Hematopoietic multipotent progenitor cell (in vitro differentiated cells): ENCODE data around the gene NPB. TPM values are rescaled to one million over a fixed set of nuclear protein-coding genes. Genes with fewer than 3 reads are reported as not detected.
"Not testable (repeated sequence)": the region's sequence is repeated elsewhere in the genome, so short reads cannot be mapped to it uniquely, and the experiment has no call there.

Source experiments
- DNase-seq, 3 donors: peaks; one replicate each; pipeline ENCODE4 v3.0.0-alpha.2; 2011 to 2015; ENCODE audit warnings: low read depth in 2 of 3, low spot score in 2 of 3
- total RNA-seq: library from RNA; depleted of rRNA; stranded (reverse); fragments of >200 nt; gene quantifications from one replicate; pipeline ENCODE4 v1.2.3, GENCODE V29; 2012

NPB gene
- total RNA-seq, 1 donor: 0.54 TPM

- no peak for DNase-seq
Measured at GRCh38 chr17:81910840-81911276, 8.8 kb downstream of the NPB start.

DNA sequence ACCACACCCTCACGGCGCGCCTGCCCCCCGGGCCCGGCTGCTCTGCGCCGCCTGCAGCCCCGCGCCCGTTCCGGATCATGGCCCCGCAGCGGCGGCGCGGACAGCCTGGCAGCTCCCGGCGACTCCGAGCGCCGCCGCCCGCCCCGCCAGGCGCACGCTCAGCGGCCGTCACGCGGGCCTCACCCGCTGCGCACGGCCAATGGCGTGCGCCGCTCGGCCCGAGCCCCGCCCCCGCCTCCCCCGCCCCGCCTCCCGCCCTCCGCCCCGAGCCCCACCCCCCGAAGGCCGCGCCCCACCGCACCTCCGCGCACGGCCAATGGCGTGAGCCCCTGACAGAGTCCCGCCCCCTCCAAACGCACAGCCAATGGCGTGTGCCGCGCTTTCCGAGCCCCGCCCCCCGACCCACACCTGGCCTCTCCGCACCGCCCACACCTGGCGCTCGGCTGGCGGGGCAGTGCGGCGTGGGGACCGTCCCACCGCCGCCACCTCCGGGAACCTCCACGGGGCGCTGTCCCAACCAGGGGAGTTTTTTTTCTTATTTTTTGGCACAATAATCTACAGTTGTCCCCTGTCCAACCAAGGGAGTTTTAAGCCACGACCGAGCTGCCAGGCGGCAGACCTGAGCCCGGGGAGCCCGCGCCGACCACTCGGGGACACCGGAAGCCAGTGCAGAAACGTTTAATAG lies 9.4 kb downstream of the NPB start, which contains the start of gene PCYT2:
Gene PCYT2, minus strand, starts transcription at position 123 of the 685 bp plus-strand sequence. Its CDS starts 44 bp downstream, at position 79.
- DNase-seq: peak; percentile 82 to 91 (median 88)

DNA sequence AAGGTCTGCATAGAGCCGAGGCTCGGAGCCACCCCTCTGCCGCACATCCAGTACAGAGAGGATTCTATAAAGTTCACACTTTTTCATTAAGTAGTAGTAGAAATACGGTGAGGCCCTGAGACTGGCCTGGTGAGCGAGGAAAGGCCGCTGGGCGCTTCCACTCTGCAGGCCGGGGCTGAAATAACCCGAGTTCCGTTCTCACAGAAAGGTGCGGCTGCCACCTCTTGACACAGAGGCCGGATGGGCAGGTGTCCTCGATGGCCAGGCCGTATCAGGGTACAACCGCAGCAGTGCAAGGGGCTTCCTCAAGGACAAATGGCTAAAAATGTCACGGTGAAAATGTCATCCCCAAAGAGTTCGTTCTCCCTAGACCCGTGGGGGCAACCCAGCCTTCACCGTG lies 9.9 kb downstream of the NPB start:
- DNase-seq: no peak

DNA sequence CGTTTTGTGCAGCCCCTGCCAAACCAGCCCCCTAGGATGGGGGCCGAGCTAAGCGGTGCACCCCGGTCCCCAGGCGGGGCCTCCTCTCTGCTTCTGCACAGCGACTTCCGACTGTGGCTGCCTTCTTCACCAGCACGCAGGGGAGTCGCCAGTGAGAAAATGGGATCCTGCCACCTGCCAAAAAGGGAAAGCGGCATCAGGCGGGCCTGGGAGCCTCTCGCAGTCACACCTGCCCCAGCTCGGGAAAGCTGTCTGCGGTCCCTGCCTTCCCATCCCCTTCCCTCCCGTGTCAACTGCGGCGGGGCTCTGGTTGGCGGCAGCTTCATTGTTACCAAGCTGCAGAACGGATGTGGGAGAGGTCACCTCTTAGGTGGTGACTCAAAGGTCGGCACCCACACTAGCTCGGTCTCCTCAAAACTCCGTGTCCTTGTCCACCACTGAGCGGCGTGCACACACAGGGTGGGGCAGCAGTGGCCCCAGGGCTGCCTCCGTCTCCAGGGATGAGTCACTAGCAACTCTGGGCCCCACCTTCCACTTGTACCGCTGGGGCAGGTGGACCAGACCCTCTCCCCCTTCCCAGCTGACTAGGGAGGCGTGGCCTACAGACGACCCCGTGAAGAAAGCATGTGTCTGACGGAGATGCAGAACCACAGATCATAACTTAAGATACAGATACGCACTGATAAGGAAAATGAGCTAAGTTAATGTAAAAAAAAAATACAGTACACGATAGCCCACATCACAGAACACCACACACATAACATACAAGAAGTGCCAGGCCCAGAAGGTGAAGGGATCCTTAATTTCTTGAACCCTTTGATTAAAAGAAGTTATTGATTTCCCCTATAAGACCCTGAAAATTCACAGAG lies 10.6 kb downstream of the NPB start:
- DNase-seq: no peak

DNA sequence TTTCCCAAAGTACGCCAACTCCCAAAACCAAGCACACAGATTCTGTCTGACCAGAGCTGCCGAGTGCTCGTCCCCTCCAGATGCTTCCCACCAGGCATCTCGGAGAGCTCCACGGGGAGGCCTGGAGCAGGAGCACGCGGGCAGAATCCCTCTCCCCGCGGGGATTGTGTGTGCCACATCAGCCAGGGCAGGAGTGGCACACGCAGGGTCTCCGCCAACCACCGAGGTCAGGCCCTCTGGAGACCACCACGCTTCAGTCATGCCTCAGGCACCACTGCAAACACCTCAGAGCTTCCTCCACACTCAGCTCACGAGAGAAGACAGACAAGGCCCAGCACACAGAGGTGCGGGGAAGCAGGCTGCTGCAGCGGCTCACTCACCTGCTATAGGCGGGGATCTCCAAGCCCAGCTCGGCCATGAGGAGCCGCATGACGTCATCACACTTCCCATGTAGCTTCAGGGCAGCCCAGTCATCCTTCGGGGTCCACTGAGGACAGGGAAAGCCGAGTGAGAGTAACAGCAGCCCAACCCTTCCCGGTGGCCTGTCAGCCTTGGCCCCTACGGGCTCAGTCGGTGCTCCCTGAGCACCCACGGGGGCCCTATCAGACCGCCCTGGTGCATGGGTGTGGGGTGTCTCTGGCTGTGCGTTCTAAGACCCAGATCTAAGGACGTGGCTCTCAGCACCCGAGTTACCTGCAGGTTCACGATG lies 11.5 kb downstream of the NPB start:
- DNase-seq: no peak

GRCh38 chr17:81914103-81914850 lies 12.2 kb downstream of the NPB start:
- DNase-seq: no peak

DNA sequence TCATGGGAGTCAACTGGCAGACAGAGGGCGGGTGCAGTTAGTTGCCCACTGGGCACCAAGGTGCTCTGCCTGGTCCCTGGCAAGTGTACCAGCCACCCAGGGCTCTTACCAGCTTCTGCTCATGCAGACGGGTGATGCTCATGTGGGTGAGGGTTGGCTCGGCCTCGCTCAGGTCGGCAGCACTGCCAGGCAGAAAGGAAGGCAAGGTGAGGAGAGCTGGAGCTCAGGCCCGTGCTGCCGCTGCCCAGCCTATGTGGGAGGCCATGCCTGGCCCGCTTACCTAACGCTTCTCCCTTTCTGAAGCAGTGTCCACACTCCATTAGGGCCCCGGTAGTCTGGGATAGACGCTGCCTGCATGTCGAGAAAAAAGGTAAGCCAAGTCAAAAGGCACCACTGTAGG lies 13.3 kb downstream of the NPB start:
- DNase-seq: no peak

DNA sequence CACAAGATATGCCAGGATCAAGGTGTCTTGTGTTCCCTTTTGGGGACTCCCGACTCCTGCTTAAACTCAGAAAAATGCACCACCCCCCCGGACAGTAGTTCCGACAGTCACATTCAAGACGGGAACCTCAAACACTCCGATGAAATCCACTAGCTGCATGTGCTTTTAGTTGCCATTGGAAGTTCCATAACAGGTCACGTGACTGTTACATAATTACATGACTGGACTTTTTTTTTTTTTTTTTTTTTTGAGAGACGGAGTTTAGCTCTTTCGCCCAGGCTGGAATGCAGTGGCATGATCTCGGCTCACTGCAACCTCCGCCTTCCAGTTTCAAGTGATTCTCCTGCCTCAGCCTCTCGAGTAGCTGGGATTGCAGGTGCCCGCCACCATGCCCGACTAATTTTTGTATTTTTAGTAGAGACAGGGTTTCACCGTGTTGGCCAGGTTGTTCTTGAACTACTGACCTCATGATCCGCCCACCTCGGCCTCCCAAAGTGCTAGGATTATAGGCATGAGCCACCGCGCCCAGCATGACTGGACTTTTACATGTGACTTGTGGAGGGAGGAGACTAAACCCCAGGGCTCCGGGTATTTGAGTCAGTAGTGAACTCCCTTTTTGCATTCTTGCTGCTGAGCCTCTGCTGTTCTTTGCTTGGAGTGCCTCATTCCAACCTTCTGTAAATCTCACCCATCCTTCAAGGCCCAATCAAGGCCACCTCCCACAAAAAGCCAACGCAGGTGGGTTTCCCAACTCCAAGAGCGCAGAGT lies 14.4 kb downstream of the NPB start:
- DNase-seq: no peak

GRCh38 chr17:81917565-81918332 lies 15.7 kb downstream of the NPB start, which contains the start of gene SIRT7:
SIRT7 (minus strand) TSS chr17:81918176; CDS start chr17:81918131, 45 bp downstream.
- peak; percentile 80 to 89 (median 87) for DNase-seq

DNA sequence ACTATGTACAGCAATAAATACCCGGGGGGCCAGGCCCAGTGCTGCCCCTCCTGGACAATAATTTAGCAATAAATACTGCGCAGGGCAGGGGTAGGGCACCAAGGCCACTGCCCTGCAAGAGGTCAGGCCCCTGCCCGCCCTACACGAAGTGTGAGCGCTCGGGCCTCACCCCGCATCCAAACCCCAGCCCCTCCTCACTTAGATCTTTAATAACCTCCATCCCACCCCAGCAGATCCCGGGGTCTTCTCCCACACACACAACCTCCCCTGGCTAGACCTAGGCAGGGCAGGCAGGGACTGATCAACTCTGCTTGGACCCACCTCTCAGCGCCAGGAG lies 16.3 kb downstream of the NPB start:
- DNase-seq: not testable (repeated sequence)

- DNase-seq: no peak
Measured at GRCh38 chr17:81918832-81919545, 17.0 kb downstream of the NPB start.

DNA sequence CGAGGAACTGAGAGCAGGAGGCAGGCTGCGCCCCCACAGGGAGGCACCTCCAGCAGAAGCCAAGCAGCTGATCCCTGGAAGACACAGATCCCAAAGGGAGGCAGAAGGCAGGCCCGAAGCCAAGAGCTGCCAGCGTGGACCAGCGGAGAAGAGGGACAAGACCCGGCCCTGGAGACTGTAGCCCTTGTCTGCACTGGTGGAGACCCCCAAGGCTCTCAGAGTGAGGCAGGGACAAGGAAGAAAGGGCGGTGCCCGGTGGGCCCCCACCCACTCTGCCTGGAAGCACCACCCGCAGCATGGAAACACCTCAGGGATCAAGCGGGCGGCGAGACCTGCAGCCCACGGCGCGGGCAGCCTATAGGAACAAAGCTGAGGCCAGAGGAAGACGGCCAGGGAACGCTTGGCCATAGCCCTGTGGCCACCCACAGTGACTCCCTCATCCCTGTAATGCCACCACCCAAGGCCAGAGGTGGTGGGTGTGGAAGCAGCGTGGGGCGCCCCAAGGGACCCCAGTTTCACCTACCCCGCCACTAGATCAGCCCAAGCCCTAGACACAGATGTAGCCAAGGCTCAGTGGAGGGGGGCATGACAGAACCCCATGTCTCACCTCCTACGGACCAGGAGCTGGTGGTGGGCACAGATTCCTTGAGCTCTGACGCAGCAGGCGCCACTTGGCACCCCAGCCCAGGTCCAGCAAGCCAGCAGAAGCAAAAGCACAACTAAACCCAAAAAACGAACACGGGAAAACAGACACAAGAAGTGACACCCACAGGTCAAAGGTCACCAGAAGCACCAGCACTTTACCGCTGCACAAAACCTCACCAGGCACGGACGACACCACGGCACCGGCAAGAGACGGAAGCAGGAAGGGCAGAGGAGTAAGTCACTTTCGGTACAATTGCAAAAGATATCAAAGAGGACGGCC lies 18.8 kb downstream of the NPB start:
- no peak for DNase-seq

DNA sequence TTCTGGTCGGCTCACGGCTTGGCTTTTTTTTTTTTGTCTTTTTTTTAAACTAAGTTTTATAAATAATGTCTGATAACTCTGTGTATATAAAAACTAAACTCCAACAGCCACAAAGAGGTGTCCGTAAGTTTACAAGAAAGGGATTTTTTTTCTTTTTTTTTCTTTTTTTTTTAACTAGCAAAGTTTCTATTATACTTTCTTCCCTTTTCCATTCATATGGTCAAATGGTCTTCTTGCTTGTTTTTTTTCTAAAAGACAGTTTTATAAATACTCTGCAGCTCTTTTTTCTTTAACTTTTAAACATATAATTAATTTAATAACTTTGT lies 19.5 kb downstream of the NPB start:
- DNase-seq: no peak

GRCh38 chr17:81921996-81922565 lies 20.0 kb downstream of the NPB start:
- DNase-seq: no peak

DNA sequence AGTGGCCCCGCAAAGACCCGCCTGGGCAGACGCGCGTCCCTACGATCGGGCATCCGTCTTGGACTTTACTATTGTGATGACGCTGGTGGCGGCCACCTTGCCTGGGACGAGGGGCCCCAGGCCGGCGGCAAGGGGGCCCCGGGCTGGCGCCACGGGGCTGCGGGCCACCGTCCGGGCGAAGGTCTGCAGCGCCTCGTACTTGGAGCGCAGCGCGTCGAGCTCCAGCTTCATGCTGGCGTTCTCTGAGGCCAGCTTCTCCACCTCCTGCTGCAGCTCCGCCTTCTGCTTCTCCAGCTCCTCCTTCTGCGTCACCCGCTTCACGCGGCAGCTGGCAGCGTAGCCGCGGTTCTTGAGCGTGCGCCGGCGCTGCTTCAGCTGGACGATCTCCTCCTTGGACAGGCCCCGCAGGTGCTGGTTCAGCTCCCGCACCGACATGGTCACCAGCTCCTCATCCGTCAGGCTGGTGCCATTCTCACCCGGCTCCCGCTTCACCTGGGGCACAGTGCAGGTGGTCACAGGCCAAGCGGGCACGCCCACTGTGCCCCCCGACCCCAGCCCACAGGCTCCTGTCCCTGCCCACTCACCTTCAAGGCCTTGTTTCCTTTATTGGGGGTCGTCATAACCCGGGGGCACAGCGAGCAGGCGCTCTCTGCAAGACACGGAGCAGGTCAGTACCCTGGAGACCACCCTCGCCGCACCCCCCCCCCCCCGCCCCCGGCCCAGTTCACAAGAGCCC lies 20.7 kb downstream of the NPB start:
- DNase-seq: no peak
